ENCODE data around the gene SUCNR1.
A peak's percentile ranks its signal among the peaks of the same experiment; 100 is the strongest.
"Not testable (repeated sequence)": the region's sequence is repeated elsewhere in the genome, so short reads cannot be mapped to it uniquely, and the experiment has no call there.

The SUCNR1 gene

GRCh38 chr3:151873398-151873797 is at the start of gene SUCNR1:
Gene SUCNR1 (plus strand): TSS chr3:151873643. CDS start chr3:151879893, 6,250 bp downstream.
- DNase-seq (ENCODE audit: low read depth) = no peak

- no peak for DNase-seq (ENCODE audit: low read depth)
These were observed 45.6 kb upstream of the SUCNR1 start for GRCh38 chr3:151827816-151828215.

GRCh38 chr3:151835751-151836525 is 37.5 kb upstream of the SUCNR1 start:
- DNase-seq (ENCODE audit: low read depth) = peak; percentile 43

- DNase-seq (ENCODE audit: low read depth) = peak; percentile 84
These were observed 36.4 kb upstream of the SUCNR1 start for GRCh38 chr3:151837057-151837456.

- peak; percentile 86 for DNase-seq (ENCODE audit: low read depth)
These were observed 34.7 kb upstream of the SUCNR1 start for GRCh38 chr3:151838574-151839312.

GRCh38 chr3:151839313-151839631 is 34.2 kb upstream of the SUCNR1 start:
- no peak for DNase-seq (ENCODE audit: low read depth)

GRCh38 chr3:151841801-151842200 is 31.6 kb upstream of the SUCNR1 start:
- peak; percentile 66 for DNase-seq (ENCODE audit: low read depth)

- DNase-seq (ENCODE audit: low read depth) = no peak
These were observed 30.2 kb upstream of the SUCNR1 start for GRCh38 chr3:151843275-151843674.

- DNase-seq (ENCODE audit: low read depth) = no peak
These were observed 28.0 kb upstream of the SUCNR1 start for GRCh38 chr3:151845306-151845905.

GRCh38 chr3:151850065-151850464 is 23.4 kb upstream of the SUCNR1 start:
- not testable (repeated sequence) for DNase-seq (ENCODE audit: low read depth)

- no peak for DNase-seq (ENCODE audit: low read depth)
These were observed 21.2 kb upstream of the SUCNR1 start for GRCh38 chr3:151852074-151852811.

GRCh38 chr3:151856118-151856517 is 17.3 kb upstream of the SUCNR1 start:
- peak; percentile 20 for DNase-seq (ENCODE audit: low read depth)

- DNase-seq (ENCODE audit: low read depth) = no peak
These were observed 16.8 kb upstream of the SUCNR1 start for GRCh38 chr3:151856641-151857040.

- no peak for DNase-seq (ENCODE audit: low read depth)
These were observed 14.2 kb upstream of the SUCNR1 start for GRCh38 chr3:151859233-151859673.

GRCh38 chr3:151859905-151860304 is 13.5 kb upstream of the SUCNR1 start:
- DNase-seq (ENCODE audit: low read depth) = no peak

GRCh38 chr3:151863611-151864010 is 9.8 kb upstream of the SUCNR1 start:
- DNase-seq (ENCODE audit: low read depth) = peak; percentile 30

- peak; percentile 90 for DNase-seq (ENCODE audit: low read depth)
These were observed 8.9 kb upstream of the SUCNR1 start for GRCh38 chr3:151864423-151865101.

GRCh38 chr3:151866711-151867410 is 6.6 kb upstream of the SUCNR1 start:
- DNase-seq (ENCODE audit: low read depth) = no peak

GRCh38 chr3:151867666-151868065 is 5.8 kb upstream of the SUCNR1 start:
- no peak for DNase-seq (ENCODE audit: low read depth)

- DNase-seq (ENCODE audit: low read depth) = peak; percentile 37
These were observed 4.3 kb upstream of the SUCNR1 start for GRCh38 chr3:151869181-151869580.
